ENCODE measurements around the gene MCC.

The MCC gene

GRCh38 chr5:113125371-113125770 lies 362.9 kb downstream of the MCC start:
- no peak for DNase-seq

- DNase-seq = no peak
These were observed 363.3 kb downstream of the MCC start for GRCh38 chr5:113124914-113125313.

- DNase-seq = no peak
These were observed 364.0 kb downstream of the MCC start for GRCh38 chr5:113124265-113124664.

- no peak for DNase-seq
These were observed 364.6 kb downstream of the MCC start for GRCh38 chr5:113123618-113124017.

- DNase-seq = no peak
These were observed 366.2 kb downstream of the MCC start for GRCh38 chr5:113122053-113122452.

- DNase-seq = no peak
These were observed 368.9 kb downstream of the MCC start for GRCh38 chr5:113119246-113119924.

GRCh38 chr5:113118765-113119164 lies 369.5 kb downstream of the MCC start:
- DNase-seq = no peak

- no peak for DNase-seq
These were observed 370.0 kb downstream of the MCC start for GRCh38 chr5:113118298-113118697.

GRCh38 chr5:113117543-113118115 lies 370.6 kb downstream of the MCC start:
- DNase-seq = no peak

- DNase-seq = no peak
These were observed 372.3 kb downstream of the MCC start for GRCh38 chr5:113115956-113116355.

GRCh38 chr5:113115061-113115460 lies 373.2 kb downstream of the MCC start:
- no peak for DNase-seq

- DNase-seq = no peak
These were observed 373.7 kb downstream of the MCC start for GRCh38 chr5:113114559-113114958.

GRCh38 chr5:113112435-113112834 lies 375.8 kb downstream of the MCC start:
- DNase-seq = no peak

- no peak for DNase-seq
These were observed 378.1 kb downstream of the MCC start for GRCh38 chr5:113110117-113110516.

GRCh38 chr5:113109344-113109743 lies 378.9 kb downstream of the MCC start:
- no peak for DNase-seq

- no peak for DNase-seq
These were observed 379.8 kb downstream of the MCC start for GRCh38 chr5:113108485-113108884.

GRCh38 chr5:113106821-113107220 lies 381.4 kb downstream of the MCC start:
- no peak for DNase-seq

- DNase-seq = no peak
These were observed 382.5 kb downstream of the MCC start for GRCh38 chr5:113105693-113106280.

GRCh38 chr5:113103330-113103729 lies 384.9 kb downstream of the MCC start:
- DNase-seq = no peak

- DNase-seq = no peak
These were observed 386.1 kb downstream of the MCC start for GRCh38 chr5:113102121-113102531.

GRCh38 chr5:113100981-113101380 lies 387.3 kb downstream of the MCC start:
- no peak for DNase-seq

GRCh38 chr5:113099822-113100221 lies 388.4 kb downstream of the MCC start:
- no peak for DNase-seq

GRCh38 chr5:113098378-113098777 lies 389.9 kb downstream of the MCC start:
- DNase-seq = no peak

GRCh38 chr5:113095831-113096230 lies 392.4 kb downstream of the MCC start:
- DNase-seq = no peak

- no peak for DNase-seq
These were observed 394.7 kb downstream of the MCC start for GRCh38 chr5:113093558-113093957.

All from T1000 (cell line).